Urinary bladder (tissue), 4 donors: ENCODE data around the gene OIP5. TPM values are rescaled to one million over a fixed set of nuclear protein-coding genes. Genes with fewer than 3 reads are reported as not detected.
"Not testable (repeated sequence)": the region's sequence is repeated elsewhere in the genome, so short reads cannot be mapped to it uniquely, and the experiment has no call there.

Source experiments
- DNase-seq: peaks from one replicate; pipeline ENCODE4 v3.0.0-alpha.2; 2015; ENCODE audit errors: extremely low spot score
- H3K27ac ChIP-seq: one replicate; pipeline ENCODE4 v1.5.1; 2013; ENCODE audit warnings: low read depth, mild to moderate bottlenecking, moderate library complexity
- H3K36me3 ChIP-seq: one replicate; pipeline ENCODE4 v1.6.1; 2013; ENCODE audit warnings: mild to moderate bottlenecking, moderate library complexity; ENCODE audit not compliant: insufficient read depth
- H3K4me1 ChIP-seq: one replicate; pipeline ENCODE4 v1.6.1; 2013; ENCODE audit warnings: mild to moderate bottlenecking, moderate library complexity; ENCODE audit not compliant: insufficient read depth
- H3K4me3 ChIP-seq: one replicate; pipeline ENCODE4 v1.5.1; 2013; ENCODE audit warnings: low read depth, low read length
- WGBS: extraction: QIAGEN DNeasy Blood & Tissue Kit; methylation state at CpG from one replicate; pipeline ENCODE4 v1.1.7; 2013; 5-methylcytosine and 5-hydroxymethylcytosine counted together
- polyA plus RNA-seq: library from polyadenylated mRNA; stranded (reverse); fragments of 200-250 nt; gene quantifications from one replicate; pipeline ENCODE4 v1.2.3, GENCODE V29; 2013
- total RNA-seq: library from RNA; depleted of rRNA; stranded (reverse); fragments of >200 nt; gene quantifications from one replicate; pipeline ENCODE4 v1.2.3, GENCODE V29; 2014
- donor health status: healthy with polysubstance abuse.
- donor health status: healthy.

The OIP5 gene
- total and polyA plus RNA-seq, 2 donors = 1.4 to 6.1 TPM

DNA sequence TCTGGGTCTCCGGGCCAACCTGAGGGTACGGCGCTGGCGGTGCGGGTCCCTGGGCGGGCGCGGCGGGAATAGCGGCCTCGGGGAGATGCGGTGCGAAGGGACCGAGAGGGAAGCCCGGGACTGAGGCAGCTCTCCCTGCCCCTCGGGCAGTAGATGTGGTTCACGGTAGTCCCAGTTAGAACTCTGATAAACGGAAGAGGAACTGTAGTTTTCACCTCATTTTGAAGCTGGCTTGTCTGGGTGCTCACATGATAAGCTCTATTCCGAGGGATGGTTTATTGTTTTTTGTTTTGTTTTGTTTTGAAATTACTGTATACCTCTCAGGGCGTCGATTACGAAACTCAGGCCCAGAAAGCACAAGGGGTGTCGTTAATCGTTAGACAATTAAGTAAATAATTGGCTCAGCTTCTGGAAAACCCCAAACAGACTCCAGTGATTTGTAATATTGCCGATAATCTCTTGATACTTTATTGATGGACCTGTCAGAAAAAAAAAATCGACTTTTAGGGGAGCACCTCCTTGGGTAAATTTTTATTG, 703 bp upstream of the OIP5 start:
- Histone ChIP-seq H3K36me3 (no peaks in the 10 kb centered on the region), H3K4me1 (no peaks in the 10 kb centered on the region), H3K27ac (no peak overlapping the region), H3K4me3 (peak overlapping the region; percentile 63)
- DNase-seq = no peak
- WGBS = under 1% methylated on average over 26 of the region's 26 CpGs

DNA sequence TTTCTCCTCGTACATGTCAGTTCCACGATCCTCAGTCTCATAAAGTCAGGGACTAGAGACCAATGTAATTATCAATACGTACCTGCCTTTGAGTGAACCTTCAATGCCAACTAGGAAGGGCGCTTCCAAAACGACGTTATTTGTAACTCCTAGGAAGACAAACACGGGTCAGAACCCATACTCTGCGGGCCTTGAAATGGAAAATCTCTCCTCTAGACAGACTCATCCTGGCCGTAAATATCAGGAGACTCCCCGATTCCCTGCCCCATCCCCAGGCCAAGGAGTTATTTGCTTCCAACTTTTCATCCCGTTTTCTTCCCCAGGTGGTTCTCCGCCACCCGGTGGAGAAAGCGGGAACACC, 578 bp downstream of the OIP5 start:
- peak overlapping the region; percentile 63 for H3K4me3 ChIP-seq
- 4% methylated on average over 14 of the region's 14 CpGs for WGBS
- H3K4me1 ChIP-seq = no peaks in the 10 kb centered on the region
- DNase-seq = no peak
- no peaks in the 10 kb centered on the region for H3K36me3 ChIP-seq
- H3K27ac ChIP-seq = no peak overlapping the region

DNA sequence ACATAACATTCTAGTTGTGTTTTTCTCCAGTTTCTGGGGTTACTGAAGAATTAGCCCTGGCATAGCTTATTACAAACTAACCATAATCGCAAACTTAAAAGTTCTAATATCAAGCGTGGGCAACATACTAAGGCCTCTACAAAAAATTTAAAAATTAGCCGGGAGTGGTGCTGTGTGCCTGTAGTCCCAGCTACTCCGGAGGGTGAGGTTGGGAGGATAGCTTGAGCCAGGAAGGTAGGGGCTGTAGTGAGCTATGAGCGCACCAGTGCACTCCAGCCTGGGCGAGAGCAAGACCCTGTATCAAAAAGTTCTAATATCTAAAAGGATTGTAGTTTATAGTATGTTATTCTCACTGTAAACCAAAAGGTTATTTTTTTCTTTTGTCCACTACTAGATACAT, 1.1 kb downstream of the OIP5 start:
- 71% methylated on average over 6 of the region's 6 CpGs for whole genome bisulfite sequencing
- H3K4me3 ChIP-seq = no peak overlapping the region

DNA sequence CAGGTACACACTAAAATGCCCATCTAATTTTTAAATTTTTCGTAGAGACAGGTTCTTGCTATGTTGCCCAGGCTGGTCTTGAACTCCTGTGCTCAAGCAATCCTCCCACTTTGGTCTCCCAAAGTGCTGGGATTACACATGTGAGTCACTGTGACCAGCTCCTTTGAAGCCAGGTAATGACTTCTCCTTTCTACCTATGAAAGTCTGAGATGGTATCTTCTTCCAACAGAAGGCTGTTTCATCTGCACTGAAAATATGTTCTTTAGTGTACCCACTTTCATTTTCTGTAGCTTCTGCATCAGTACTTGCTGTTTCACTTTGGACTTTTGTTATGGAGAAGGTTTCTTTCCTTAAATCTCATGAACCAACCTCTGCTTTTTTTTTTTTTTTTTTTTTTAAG, 8.8 kb downstream of the OIP5 start:
- Histone ChIP-seq H3K4me1 (no peaks in the 10 kb centered on the region), H3K4me3 (no peak overlapping the region), H3K36me3 (no peaks in the 10 kb centered on the region), H3K27ac (no peak overlapping the region)
- WGBS = 97% methylated on average over 1 of the region's 1 CpG
- no peak for DNase-seq

More for the DNA sequence above, 1.1 kb downstream of the OIP5 start:
- no peaks in the 10 kb centered on the region for H3K36me3 ChIP-seq
- no peaks in the 10 kb centered on the region for H3K4me1 ChIP-seq
- H3K27ac ChIP-seq = no peak overlapping the region
- no peak for DNase-seq

DNA sequence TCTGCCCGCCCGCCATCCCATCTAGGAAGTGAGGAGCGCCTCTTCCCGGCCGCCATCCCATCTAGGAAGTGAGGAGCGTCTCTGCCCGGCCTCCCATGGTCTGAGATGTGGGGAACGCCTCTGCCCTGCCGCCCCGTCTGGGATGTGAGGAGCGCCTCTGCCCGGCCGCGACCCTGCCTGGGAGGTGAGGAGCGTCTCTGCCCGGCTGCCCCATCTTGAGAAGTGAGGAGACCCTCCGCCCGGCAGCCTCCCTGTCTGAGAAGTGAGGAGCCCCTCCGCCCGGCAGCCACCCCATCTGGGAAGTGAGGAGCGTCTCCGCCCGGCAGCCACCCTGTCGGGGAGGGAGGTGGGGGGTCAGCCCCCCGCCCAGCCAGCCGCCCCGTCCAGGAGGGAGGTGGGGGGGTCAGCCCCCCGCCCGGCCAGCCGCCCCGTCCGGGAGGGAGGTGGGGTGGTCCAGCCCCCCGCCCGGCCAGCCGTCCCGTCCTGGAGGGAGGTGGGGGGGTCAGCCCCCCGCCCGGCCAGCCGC, 11.5 kb downstream of the OIP5 start:
- H3K36me3 ChIP-seq, H3K27ac ChIP-seq, H3K4me3 ChIP-seq, DNase-seq, H3K4me1 ChIP-seq: not testable (repeated sequence)
- WGBS = 97% methylated on average over 38 of the region's 39 CpGs

DNA sequence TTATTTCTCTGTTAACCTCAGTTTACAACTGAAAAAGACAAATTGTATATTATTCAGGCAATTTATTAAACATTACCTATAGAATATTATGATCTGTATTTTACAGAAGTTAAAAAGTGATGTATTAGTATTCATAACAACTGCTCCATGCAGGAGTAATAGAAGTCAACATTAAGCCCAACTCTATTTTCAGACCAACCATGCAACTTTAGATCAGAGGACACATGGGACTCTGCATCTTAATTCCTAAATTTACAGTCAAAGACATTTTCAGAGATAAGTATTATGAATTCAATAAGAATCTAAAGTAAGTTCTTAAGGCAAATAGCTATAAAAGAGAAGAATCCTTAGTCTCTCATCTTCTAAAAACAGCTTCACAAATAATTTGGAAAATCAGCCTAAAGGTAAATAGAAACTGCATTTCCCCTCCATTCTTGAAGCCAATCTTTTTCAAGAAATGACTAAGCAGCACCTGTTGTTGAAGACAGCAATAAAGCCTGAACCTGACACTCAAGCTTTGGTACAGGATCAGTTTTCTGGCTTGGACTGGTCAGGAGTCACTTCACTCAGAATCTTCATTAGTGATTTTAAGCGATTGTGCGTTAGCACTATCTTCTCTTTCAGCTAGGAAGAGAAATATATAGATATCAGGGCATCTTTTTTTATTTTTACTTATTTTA, 23.0 kb downstream of the OIP5 start:
- DNase-seq = no peak
- no peak overlapping the region for H3K27ac ChIP-seq
- H3K4me1 ChIP-seq = no peaks in the 10 kb centered on the region
- no peak overlapping the region for H3K4me3 ChIP-seq
- no peaks in the 10 kb centered on the region for H3K36me3 ChIP-seq
- 99% methylated on average over 2 of the region's 2 CpGs for WGBS

DNA sequence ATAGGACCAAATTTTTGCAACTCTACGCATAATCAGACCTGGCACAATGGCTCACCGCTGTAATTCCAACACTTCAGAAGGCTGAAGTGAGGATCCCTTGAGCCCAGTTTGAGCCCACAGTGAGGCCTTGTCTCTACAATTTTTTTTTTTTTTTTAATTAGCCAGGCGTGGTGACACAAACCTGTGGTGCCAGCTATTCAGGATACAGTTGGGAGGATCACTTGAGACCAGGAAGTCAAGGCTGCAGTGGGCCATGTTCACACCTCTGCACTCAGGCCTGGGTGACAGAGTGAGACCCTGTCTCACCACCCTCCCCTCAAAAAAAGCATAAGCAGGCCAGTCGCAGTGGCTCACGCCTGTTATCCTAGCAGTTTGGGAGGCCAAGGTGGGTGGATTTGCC, 24.7 kb downstream of the OIP5 start:
- H3K27ac ChIP-seq = no peak overlapping the region
- no peaks in the 10 kb centered on the region for H3K4me1 ChIP-seq
- H3K36me3 ChIP-seq = no peaks in the 10 kb centered on the region
- no peak overlapping the region for H3K4me3 ChIP-seq
- no peak for DNase-seq
- WGBS = 97% methylated on average over 5 of the region's 5 CpGs

DNA sequence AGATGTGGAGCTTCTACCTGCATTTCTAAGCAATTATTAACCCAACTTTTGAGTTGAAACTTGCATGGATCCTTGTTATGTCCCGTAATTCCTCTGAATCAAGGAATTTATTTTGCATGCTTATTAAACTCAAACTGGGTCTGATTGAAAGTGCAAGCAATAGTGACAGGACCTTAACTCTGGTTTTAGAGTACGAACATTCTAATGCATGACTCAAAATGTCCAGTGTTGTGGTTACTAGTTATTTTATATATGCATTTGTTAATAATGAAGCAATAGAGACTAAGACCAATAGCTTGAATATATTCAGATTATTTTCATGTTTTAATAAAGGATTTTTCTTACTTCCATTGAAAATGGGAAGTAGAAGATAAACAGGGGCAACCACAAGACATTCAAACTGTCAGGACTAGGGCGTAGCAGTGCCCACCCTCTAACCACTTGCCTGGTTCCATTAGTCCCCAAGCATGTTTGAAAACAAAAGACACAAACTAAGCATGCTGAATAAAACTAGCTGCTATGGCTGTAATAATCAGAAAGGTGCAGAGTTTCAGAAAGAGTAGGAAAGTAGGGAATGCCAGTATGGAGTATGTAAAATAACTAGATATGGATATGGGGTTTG, 28.1 kb downstream of the OIP5 start:
- Histone ChIP-seq H3K27ac (no peak overlapping the region), H3K36me3 (no peaks in the 10 kb centered on the region), H3K4me3 (no peak overlapping the region), H3K4me1 (no peaks in the 10 kb centered on the region)
- 91% methylated on average over 3 of the region's 3 CpGs for WGBS
- no peak for DNase-seq

DNA sequence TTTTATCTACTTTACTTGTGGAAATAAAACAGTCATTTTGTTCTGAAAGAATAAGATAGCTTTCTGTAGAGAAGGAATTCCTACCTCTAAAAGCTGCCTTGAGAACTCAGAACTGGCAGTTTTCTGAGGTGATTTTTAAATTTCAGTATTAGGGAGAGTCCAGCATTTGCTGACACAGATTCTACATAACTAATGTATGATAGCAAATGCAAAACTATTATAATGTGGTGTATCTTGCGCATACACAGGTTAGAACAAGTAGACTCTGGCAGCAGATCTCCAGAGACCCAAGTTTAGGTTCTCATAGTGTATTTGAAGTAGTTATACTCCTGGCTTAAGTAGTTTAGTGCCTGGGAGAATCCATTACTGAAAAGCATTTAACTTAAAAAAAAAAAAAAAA, 30.8 kb downstream of the OIP5 start:
- no peak overlapping the region for H3K27ac ChIP-seq
- WGBS = 100% methylated on average over 1 of the region's 1 CpG
- H3K4me3 ChIP-seq = no peak overlapping the region
- H3K36me3 ChIP-seq = peaks cover 3% of the 10 kb centered on the region
- no peak for DNase-seq
- no peaks in the 10 kb centered on the region for H3K4me1 ChIP-seq

DNA sequence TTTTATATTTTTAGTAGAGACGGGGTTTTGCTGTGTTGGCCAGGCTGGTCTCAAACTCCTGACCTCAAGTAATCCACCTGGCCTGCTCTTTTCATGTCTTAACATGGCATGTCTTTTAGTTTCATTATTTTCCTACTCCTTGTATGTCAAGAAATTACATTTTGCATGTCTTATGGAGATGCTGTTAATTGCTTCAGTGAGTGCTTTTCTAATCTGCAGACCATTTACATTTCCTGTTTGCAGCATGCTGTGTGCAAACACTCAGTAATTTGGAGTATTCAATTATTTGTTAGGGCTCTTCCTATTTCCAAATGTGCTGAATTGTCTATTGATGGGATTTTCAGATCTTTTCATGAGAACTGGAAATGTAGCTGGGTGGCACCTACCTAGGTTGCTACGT, 31.3 kb downstream of the OIP5 start:
- H3K36me3 ChIP-seq, H3K27ac ChIP-seq, H3K4me3 ChIP-seq, DNase-seq, H3K4me1 ChIP-seq: not testable (repeated sequence)
- 100% methylated on average over 2 of the region's 2 CpGs for WGBS

DNA sequence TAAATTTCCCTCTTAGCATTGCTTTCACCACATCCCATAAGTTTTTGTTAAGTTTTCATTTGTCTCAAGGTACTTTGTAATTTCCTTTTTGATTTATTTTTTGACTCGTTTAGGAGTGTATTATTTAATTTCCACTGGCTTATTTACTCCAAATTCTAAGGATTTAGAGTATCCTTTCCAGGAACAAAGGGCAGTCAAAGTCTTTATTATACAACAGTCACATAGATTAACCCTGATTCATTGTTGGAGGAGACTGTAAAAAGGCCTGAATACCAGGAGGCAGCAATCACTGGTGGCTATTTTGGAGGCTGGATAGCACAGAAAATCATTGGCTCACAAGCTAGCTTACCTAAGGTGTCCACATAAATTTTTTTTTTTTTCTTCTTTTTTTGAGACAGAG, 39.9 kb downstream of the OIP5 start:
- no peaks in the 10 kb centered on the region for H3K36me3 ChIP-seq
- DNase-seq = no peak
- 59% methylated on average over 1 of the region's 1 CpG for WGBS
- H3K4me1 ChIP-seq = no peaks in the 10 kb centered on the region
- no peak overlapping the region for H3K27ac ChIP-seq
- no peak overlapping the region for H3K4me3 ChIP-seq

DNA sequence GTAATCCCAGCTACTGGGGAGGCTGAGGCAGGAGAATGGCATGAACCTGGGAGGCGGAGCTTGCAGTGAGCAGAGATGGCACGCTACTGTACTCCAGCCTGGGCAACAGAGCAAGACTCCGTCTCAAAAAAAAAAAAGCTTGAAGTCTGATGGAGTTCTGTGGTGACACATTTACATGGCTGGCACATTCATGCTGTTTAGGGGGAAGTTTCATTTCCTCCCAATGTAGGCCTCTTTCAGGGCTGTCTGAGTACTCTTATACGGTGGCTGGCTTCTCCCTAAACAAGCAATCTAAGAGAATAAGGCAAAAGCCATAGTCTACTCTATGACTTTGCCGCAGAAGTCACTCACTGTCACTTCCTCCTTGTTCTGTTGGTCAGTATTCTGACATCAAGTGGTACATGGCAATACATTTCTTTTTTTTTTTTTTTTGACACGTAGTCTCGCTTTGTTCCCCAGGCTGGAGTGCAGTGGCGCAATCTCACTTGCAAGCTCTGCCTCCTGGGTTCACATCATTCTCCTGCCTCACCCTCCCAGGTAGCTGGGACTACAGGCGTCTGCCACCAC, 41.2 kb downstream of the OIP5 start:
- DNase-seq = no peak
- no peak overlapping the region for H3K27ac ChIP-seq

DNA sequence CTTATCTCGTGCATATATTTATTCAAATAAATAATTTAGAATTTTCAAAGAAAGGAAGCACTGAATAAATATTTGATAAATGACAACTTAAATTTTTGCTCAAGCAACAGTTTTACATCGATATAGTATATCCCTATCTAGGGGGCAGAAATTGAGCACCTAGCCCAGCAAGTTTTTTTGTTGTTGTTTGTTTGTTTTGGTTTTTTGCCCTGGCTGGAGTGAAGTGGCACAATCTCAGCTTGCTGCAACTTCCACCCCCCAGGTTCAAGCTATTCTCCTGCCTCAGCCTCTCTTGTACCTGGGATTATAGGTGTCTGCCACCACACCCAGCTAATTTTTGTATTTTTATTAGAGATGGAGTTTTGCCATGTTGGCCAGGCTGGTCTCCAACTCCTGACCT, 42.4 kb downstream of the OIP5 start:
- no peak overlapping the region for H3K27ac ChIP-seq
- no peaks in the 10 kb centered on the region for H3K4me1 ChIP-seq
- H3K4me3 ChIP-seq = no peak overlapping the region
- DNase-seq = no peak
- no peaks in the 10 kb centered on the region for H3K36me3 ChIP-seq
- 89% methylated on average over 2 of the region's 2 CpGs for WGBS

More for the DNA sequence above, 41.2 kb downstream of the OIP5 start:
- H3K36me3 ChIP-seq = no peaks in the 10 kb centered on the region
- no peaks in the 10 kb centered on the region for H3K4me1 ChIP-seq
- no peak overlapping the region for H3K4me3 ChIP-seq
- WGBS = 92% methylated on average over 9 of the region's 9 CpGs

DNA sequence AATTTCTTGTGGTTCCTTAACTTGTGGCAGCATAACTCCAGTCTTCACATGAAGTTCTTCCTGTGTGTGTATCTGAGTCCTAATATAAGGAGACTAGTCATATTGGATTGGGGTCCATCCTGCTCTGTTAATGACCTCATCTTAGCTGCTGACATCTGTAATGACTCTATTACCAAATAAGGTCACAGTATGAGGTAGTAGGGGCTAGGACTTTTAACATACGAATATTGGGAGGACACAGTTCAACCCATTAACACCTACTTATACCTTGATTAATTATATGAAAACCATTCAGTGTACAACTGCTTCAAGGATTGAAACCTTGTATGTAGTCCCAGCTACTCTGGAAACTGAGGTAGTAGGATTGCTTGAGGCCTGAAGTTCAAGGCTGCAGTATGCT, 43.9 kb downstream of the OIP5 start:
- no peak overlapping the region for H3K4me3 ChIP-seq
- no peaks in the 10 kb centered on the region for H3K4me1 ChIP-seq
- H3K27ac ChIP-seq = no peak overlapping the region
- WGBS = 62% methylated on average over 1 of the region's 1 CpG
- H3K36me3 ChIP-seq = no peaks in the 10 kb centered on the region
- no peak for DNase-seq
